SJSA1 (cell line): ENCODE measurements around the gene CTXN1. TPM values are rescaled to one million over a fixed set of nuclear protein-coding genes. Genes with fewer than 3 reads are reported as not detected.

Source experiments
- DNase-seq, 2 experiments: peaks; one replicate each; pipeline ENCODE4 v3.0.0-alpha.2; 2015 to 2020; ENCODE audit warnings: low spot score in 2 of 2, low read depth in 1 of 2
- H3K27ac ChIP-seq: fragments of 250-450 bp; sonication (Bioruptor Pico); 2 replicates; pipeline ENCODE4 v1.5.1; 2020; ENCODE audit warnings: mild to moderate bottlenecking, moderate library complexity
- H3K27me3 ChIP-seq: fragments of 250-450 bp; sonication (Bioruptor Pico); replicated peaks from 2 replicates; pipeline ENCODE4 v1.5.1; 2020; ENCODE audit warnings: mild to moderate bottlenecking, moderate library complexity
- H3K36me3 ChIP-seq: fragments of 250-450 bp; sonication (Bioruptor Pico); 2 replicates; pipeline ENCODE4 v1.5.1; 2020; ENCODE audit warnings: mild to moderate bottlenecking
- H3K4me1 ChIP-seq: fragments of 250-450 bp; sonication (Bioruptor Pico); replicated peaks from 2 replicates; pipeline ENCODE4 v1.6.1; 2021; ENCODE audit warnings: mild to moderate bottlenecking
- H3K4me3 ChIP-seq: fragments of 250-450 bp; sonication (Bioruptor Pico); 2 replicates; pipeline ENCODE4 v1.5.1; 2020; ENCODE audit warnings: mild to moderate bottlenecking
- H3K9me3 ChIP-seq: fragments of 250-450 bp; sonication (Bioruptor Pico); replicated peaks from 2 replicates; pipeline ENCODE4 v1.5.1; 2020; ENCODE audit warnings: mild to moderate bottlenecking
- total RNA-seq: library from RNA; depleted of rRNA; stranded (reverse); fragments of >200 nt; shearing (Covaris generic); gene quantifications from 2 replicates; pipeline ENCODE4 v1.2.3, GENCODE V29; 2014; rRNA removed

CTXN1 gene
- total RNA-seq, 1 experiment from 2014 or later, result not detected

GRCh38 chr19:7883796-7884570 lies 42.0 kb downstream of the CTXN1 start:
- Histone ChIP-seq H3K4me1 (peaks cover 9% of the 10 kb centered on the region; the same call in 1 of the 2 replicates), H3K36me3 (no peaks in the 10 kb centered on the region), H3K9me3 (no peaks in the 10 kb centered on the region), H3K27me3 (no peaks in the 10 kb centered on the region), H3K4me3 (no peak overlapping the region), H3K27ac (no peak overlapping the region)
- no peak for DNase-seq

DNA sequence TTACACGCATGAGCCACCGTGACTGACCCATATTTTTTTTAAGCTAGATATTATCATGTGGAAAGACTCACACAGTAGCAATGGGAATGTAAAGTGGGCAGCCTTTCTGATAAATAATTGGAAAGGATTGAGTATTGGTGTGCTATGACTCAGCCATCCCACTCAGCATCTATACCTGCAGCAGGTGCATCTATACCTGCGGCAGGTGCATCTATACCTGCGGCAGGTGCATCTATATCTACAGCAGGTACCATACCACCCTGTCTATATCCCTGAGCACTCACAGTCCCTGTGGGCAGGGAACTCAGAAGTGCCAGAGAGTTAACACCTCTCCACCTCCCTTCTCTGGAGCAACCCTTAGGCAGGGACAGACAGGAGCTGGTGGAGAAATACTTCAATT lies 42.8 kb downstream of the CTXN1 start:
- peaks cover 1% of the 10 kb centered on the region; the same call in 1 of the 2 replicates for H3K4me1 ChIP-seq
- no peak for DNase-seq
- no peaks in the 10 kb centered on the region for H3K36me3 ChIP-seq
- H3K4me3 ChIP-seq, result no peak overlapping the region
- no peaks in the 10 kb centered on the region for H3K27me3 ChIP-seq
- no peak overlapping the region for H3K27ac ChIP-seq
- no peaks in the 10 kb centered on the region for H3K9me3 ChIP-seq

DNA sequence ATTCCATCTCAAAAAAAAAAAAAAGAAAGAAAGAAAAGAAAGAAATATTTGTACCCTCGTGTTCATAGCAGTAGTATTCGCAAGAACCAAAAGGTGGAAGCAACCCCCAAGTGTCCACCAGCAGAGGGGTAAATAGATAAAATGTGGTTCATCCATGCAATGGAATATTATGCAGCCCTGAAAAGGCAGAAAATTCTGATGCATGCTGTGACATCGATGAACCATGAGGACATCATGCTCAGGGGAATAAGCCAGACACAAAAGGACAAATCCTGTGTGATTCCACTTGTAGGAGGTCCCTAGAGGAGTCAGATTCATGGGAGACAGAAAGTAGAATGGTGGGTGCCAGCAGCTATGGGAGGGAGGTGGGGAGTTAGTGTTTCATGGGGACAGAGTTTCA lies 44.0 kb downstream of the CTXN1 start:
- H3K4me3 ChIP-seq, result no peak overlapping the region
- no peak for DNase-seq
- H3K9me3 ChIP-seq, result no peaks in the 10 kb centered on the region
- 0 out of 2 replicates have a peak, but pooled peaks cover 4% of the 10 kb centered on the region for H3K27me3 ChIP-seq
- no peaks in the 10 kb centered on the region for H3K36me3 ChIP-seq
- no peak overlapping the region for H3K27ac ChIP-seq
- H3K4me1 ChIP-seq, result no peaks in the 10 kb centered on the region

DNA sequence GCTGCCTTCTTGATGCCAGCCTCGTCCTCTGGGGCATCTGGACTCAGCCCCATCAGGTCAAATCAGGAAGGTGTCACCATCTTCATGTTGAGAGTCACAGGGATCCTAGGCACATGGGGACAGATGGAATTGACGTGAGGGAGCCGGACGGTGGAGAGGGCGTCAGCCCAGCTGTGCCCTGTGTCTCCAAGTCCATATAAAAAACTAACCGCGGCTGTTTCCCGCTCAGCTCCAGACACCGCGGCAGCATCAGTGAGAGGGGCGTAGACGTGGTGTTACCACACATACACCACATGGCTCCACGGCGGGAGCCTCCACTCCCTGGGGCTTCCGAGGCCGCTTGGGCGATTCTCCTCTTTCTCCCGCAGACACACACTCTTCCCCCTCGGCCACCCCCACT lies 46.1 kb downstream of the CTXN1 start:
- DNase-seq, result no peak
- Histone ChIP-seq H3K27ac (no peak overlapping the region), H3K36me3 (no peaks in the 10 kb centered on the region), H3K4me1 (no peaks in the 10 kb centered on the region), H3K4me3 (no peak overlapping the region), H3K27me3 (peaks cover 16% of the 10 kb centered on the region), H3K9me3 (no peaks in the 10 kb centered on the region)

DNA sequence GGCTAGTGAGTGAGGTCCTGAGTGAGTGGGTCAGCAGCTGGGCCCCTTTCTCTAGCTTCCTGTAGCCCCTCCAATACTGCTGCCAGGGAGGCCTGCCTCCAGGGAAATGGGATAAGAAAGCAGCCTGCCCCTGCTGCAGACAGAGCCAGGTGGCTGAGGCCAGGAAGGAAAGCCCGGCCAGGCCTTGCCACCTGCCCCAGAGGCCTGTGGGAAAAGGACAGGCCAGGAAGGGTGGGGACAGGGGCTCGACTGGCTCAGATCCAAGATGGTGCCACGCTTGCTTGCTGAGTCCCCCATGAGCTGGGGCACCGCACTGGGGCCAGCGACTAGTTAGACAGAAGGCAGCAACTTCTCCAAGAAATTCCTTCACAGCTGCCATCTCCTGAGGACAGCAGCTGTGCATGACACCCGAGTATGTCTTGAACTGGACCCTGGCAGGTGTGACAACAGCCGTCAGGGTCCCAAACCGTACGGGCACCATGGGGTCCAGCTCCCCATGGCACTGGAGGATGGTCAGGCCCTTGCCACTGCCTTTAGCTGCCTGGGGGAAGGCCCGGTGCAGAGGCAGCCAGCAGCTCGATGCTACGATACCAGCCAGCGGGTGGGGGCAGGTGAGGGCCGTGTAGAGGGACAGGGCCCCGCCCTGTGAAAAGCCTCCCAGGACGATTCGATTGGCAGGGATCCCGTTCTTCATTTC lies 46.7 kb downstream of the CTXN1 start:
- H3K4me1 ChIP-seq, result no peaks in the 10 kb centered on the region
- peaks cover 21% of the 10 kb centered on the region for H3K27me3 ChIP-seq
- peak in 1 of 2 experiments; percentile 44 for DNase-seq
- no peak overlapping the region for H3K4me3 ChIP-seq
- no peaks in the 10 kb centered on the region for H3K36me3 ChIP-seq
- H3K27ac ChIP-seq, result no peak overlapping the region
- H3K9me3 ChIP-seq, result no peaks in the 10 kb centered on the region

DNA sequence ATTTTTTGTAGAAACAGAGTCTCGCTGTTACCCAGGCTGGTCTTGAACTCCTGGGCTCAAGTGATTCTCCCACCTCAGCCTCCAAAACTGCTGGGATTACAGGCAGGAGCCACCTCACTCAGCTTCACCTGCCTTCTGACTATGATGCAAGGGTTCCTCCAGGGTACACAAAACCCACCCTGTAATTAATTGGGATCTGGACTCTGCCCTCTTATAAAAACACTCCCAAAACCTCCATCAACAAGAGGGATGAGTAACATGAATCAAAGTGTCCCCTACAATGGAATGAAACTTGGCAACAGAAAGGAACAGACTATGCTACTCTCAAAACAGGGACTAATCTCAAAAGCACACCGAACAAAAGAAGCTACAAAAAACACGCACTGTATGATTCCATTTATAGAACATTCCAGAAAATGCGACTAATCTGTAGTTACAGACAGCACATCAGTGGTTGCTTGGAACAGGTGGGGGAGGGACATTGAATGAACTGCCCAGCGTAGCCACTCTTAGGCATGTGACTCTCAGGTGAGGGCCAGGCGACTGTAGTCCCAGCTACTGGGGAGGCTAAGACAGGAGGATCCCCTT lies 48.6 kb downstream of the CTXN1 start:
- H3K4me1 ChIP-seq, result peaks cover 2% of the 10 kb centered on the region
- no peaks in the 10 kb centered on the region for H3K9me3 ChIP-seq
- peaks cover 38% of the 10 kb centered on the region for H3K27me3 ChIP-seq
- no peak overlapping the region for H3K4me3 ChIP-seq
- DNase-seq, result no peak
- no peaks in the 10 kb centered on the region for H3K36me3 ChIP-seq
- no peak overlapping the region for H3K27ac ChIP-seq

DNA sequence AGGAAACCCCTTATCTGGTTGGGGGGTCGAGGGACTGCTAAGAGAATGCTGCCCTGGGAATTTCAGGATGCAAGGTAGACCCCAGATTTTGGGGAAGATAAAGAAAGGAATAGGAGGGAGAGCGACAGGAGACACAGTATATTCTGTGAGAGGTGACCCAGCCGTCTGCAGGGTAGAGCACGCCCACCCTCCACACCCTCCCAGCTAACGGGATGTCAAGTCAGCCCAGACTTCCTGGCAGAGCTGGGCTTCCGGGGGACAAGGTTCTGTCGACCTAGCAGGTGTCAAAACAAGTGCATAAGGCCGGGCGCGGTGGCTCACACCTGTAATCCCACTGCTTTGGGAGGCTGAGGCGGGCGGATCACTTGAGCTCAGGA lies 51.0 kb downstream of the CTXN1 start:
- H3K4me3 ChIP-seq, result no peak overlapping the region
- H3K9me3 ChIP-seq, result no peaks in the 10 kb centered on the region
- H3K27ac ChIP-seq, result no peak overlapping the region
- DNase-seq, result no peak
- peaks cover 39% of the 10 kb centered on the region for H3K27me3 ChIP-seq
- peaks cover 12% of the 10 kb centered on the region for H3K4me1 ChIP-seq
- no peaks in the 10 kb centered on the region for H3K36me3 ChIP-seq

Other genes with a start within 250 kb of the CTXN1 start
- not detected in 2 replicates for gene MCEMP1, start 249.0 kb downstream of the CTXN1 start, total RNA-seq
- 129 and 131 TPM in 2 replicates for gene TRAPPC5, start 245.3 kb downstream of the CTXN1 start, total RNA-seq
- not detected in 2 replicates for gene FCER2, start 224.0 kb downstream of the CTXN1 start, total RNA-seq
- gene CLEC4G, start 194.0 kb downstream of the CTXN1 start, total RNA-seq, result not detected in 2 replicates
- not detected in 2 replicates for gene CD209, start 178.6 kb downstream of the CTXN1 start, total RNA-seq
- gene CLEC4M, start 162.9 kb downstream of the CTXN1 start, total RNA-seq, result not detected in 2 replicates
- gene EVI5L, start 95.9 kb downstream of the CTXN1 start, total RNA-seq, result 15.6 and 16.3 TPM in 2 replicates
- gene PRR36, start 51.7 kb downstream of the CTXN1 start, total RNA-seq, result not detected in 2 replicates
- 1.9 and 2.1 TPM in 2 replicates for gene LRRC8E, start 37.6 kb downstream of the CTXN1 start, total RNA-seq
- gene MAP2K7, start 22.3 kb downstream of the CTXN1 start, total RNA-seq, result 3.2 and 9.7 TPM in 2 replicates
- gene TGFBR3L, start 11.3 kb downstream of the CTXN1 start, total RNA-seq, result not detected in 2 replicates
- gene SNAPC2, start 5.8 kb downstream of the CTXN1 start, total RNA-seq, result 26.6 and 27.8 TPM in 2 replicates
- 49.6 and 65.3 TPM in 2 replicates for gene TIMM44, start 17.5 kb upstream of the CTXN1 start, total RNA-seq
- gene ELAVL1, start 79.5 kb upstream of the CTXN1 start, total RNA-seq, result 39.5 and 74.6 TPM in 2 replicates
- not detected in 2 replicates for gene CCL25, start 126.6 kb upstream of the CTXN1 start, total RNA-seq
- gene FBN3, start 223.5 kb upstream of the CTXN1 start, total RNA-seq, result not detected in 2 replicates